GM18951 (cell line): ENCODE measurements around the gene FHAD1.

Experiments
- POLR2A ChIP-seq: IDR thresholded peaks from 4 replicates; pipeline ENCODE4 v1.6.1; 2011; ENCODE audit warnings: mild to moderate bottlenecking; ENCODE audit not compliant: insufficient read length, insufficient read depth; ENCODE audit errors: extremely low read depth
- in situ Hi-C: fragments of 300-500 bp; cut with MboI; formaldehyde crosslinking; loops from one replicate; pipeline ENCODE4 v1.12.0; 2022; ENCODE audit warnings: low sequenced_read_pairs, mixed read lengths, inconsistent platforms; ENCODE audit not compliant: unreplicated experiment

FHAD1 gene

GRCh38 chr1:15331734-15332133 is 84.7 kb downstream of the FHAD1 start:
- in situ Hi-C loops: loop anchor here (25.0 kb wide), 1 partner anchor 406 kb away; the partner anchor contains the start of genes SLC25A34 and TMEM82
- no peak for TF ChIP-seq POLR2A

- no peak for TF ChIP-seq POLR2A
- in situ Hi-C loops: loop anchor here (25.0 kb wide), 1 partner anchor 405 kb away; the partner anchor contains the start of genes SLC25A34 and TMEM82
Measured at GRCh38 chr1:15332525-15332924, 85.5 kb downstream of the FHAD1 start.

- in situ Hi-C loops: loop anchor here (25.0 kb wide), 1 partner anchor 404 kb away; the partner anchor contains the start of genes SLC25A34 and TMEM82
- TF ChIP-seq POLR2A: no peak
Measured at GRCh38 chr1:15332952-15333715, 86.1 kb downstream of the FHAD1 start.

- TF ChIP-seq POLR2A: no peak
- in situ Hi-C loops: loop anchor here (25.0 kb wide), 1 partner anchor 402 kb away; the partner anchor contains the start of genes SLC25A34 and TMEM82
Measured at GRCh38 chr1:15334995-15335394, 88.0 kb downstream of the FHAD1 start.

GRCh38 chr1:15336866-15337265 is 89.8 kb downstream of the FHAD1 start:
- in situ Hi-C loops: loop anchor here (25.0 kb wide), 1 partner anchor 400 kb away; the partner anchor contains the start of genes SLC25A34 and TMEM82
- no peak for TF ChIP-seq POLR2A

- TF ChIP-seq POLR2A: no peak
- in situ Hi-C loops: loop anchor here (25.0 kb wide), 1 partner anchor 399 kb away; the partner anchor contains the start of genes SLC25A34 and TMEM82
Measured at GRCh38 chr1:15337656-15338402, 90.8 kb downstream of the FHAD1 start.

- in situ Hi-C loops: loop anchor here (25.0 kb wide), 1 partner anchor 398 kb away; the partner anchor contains the start of genes SLC25A34 and TMEM82
- TF ChIP-seq POLR2A: no peak
Measured at GRCh38 chr1:15339570-15339969, 92.5 kb downstream of the FHAD1 start.

- in situ Hi-C loops: loop anchor here (25.0 kb wide), 1 partner anchor 396 kb away; the partner anchor contains the start of genes SLC25A34 and TMEM82
- no peak for TF ChIP-seq POLR2A
Measured at GRCh38 chr1:15341228-15341627, 94.2 kb downstream of the FHAD1 start.

- TF ChIP-seq POLR2A: no peak
- in situ Hi-C loops: loop anchor here (25.0 kb wide), 1 partner anchor 395 kb away; the partner anchor contains the start of genes SLC25A34 and TMEM82
Measured at GRCh38 chr1:15341634-15342407, 94.8 kb downstream of the FHAD1 start.

- in situ Hi-C loops: loop anchor here (25.0 kb wide), 1 partner anchor 395 kb away; the partner anchor contains the start of genes SLC25A34 and TMEM82
- no peak for TF ChIP-seq POLR2A
Measured at GRCh38 chr1:15342408-15342967, 95.5 kb downstream of the FHAD1 start.

GRCh38 chr1:15343099-15343498 is 96.1 kb downstream of the FHAD1 start:
- in situ Hi-C loops: loop anchor here (25.0 kb wide), 1 partner anchor 394 kb away; the partner anchor contains the start of genes SLC25A34 and TMEM82
- TF ChIP-seq POLR2A: no peak

GRCh38 chr1:15343729-15344128 is 96.7 kb downstream of the FHAD1 start:
- in situ Hi-C loops: loop anchor here (25.0 kb wide), 1 partner anchor 394 kb away; the partner anchor contains the start of genes SLC25A34 and TMEM82

GRCh38 chr1:15344380-15344779 is 97.4 kb downstream of the FHAD1 start:
- in situ Hi-C loops: loop anchor here (25.0 kb wide), 1 partner anchor 393 kb away; the partner anchor contains the start of genes SLC25A34 and TMEM82

More at GRCh38 chr1:15343729-15344128, 96.7 kb downstream of the FHAD1 start:
- TF ChIP-seq POLR2A: no peak

More at GRCh38 chr1:15344380-15344779, 97.4 kb downstream of the FHAD1 start:
- TF ChIP-seq POLR2A: no peak
